Body of pancreas (tissue), 4 donors: ENCODE measurements around the gene PTMS. TPM values are rescaled to one million over a fixed set of nuclear protein-coding genes. Genes with fewer than 3 reads are reported as not detected.

ENCODE experiments used
- ATAC-seq: fragments of 150-250 bp; one replicate; pipeline ENCODE4 v1.9.1; 2016
- DNase-seq, 4 donors: peaks; one replicate each; pipeline ENCODE4 v3.0.0-alpha.2; 2019
- H3K27ac ChIP-seq, 4 donors: fragments of 200-600 bp; sonication (generic); 1 replicate in 3 of 4; 2 replicates in 1 of 4; pipeline versions ENCODE4 v1.5.1 to v1.6.1; 2016 to 2019; ENCODE audit warnings: mild to moderate bottlenecking in 1 of 4, mixed read lengths in 1 of 4, moderate library complexity in 1 of 4
- H3K27me3 ChIP-seq, 2 donors: fragments of 200-600 bp; sonication (generic); one replicate each; pipeline ENCODE4 v1.6.0; 2016; ENCODE audit warnings: mild to moderate bottlenecking in 1 of 2
- H3K36me3 ChIP-seq, 2 donors: fragments of 200-600 bp; sonication (generic); replicated peaks in 1 of 2; 2 replicates each; pipeline ENCODE4 v1.5.1; 2016; ENCODE audit warnings: low read depth in 2 of 2; ENCODE audit not compliant: insufficient read depth in 1 of 2
- H3K4me1 ChIP-seq: fragments of 200-600 bp; sonication (generic); one replicate; pipeline ENCODE4 v1.6.0; 2016
- H3K4me3 ChIP-seq, 2 donors: fragments of 200-600 bp; sonication (generic); 1 replicate in 1 of 2; 2 replicates in 1 of 2; pipeline ENCODE4 v1.5.1; 2016 to 2019
- H3K9me3 ChIP-seq, 3 donors: fragments of 200-600 bp; sonication (generic); 1 replicate in 2 of 3; 2 replicates in 1 of 3; pipeline ENCODE4 v1.5.1; 2016
- CTCF ChIP-seq, 7 experiments: fragments of 450-650 bp in 4 of 7; fragments of 200-600 bp in 3 of 7; sonication (generic) in 3 of 7; IDR thresholded peaks; one replicate each; pipeline ENCODE4 v1.5.1; 2016 to 2019; ENCODE audit warnings: antibody characterized with exemption in 7 of 7
- POLR2A ChIP-seq, 3 donors: fragments of 450-650 bp; IDR thresholded peaks; one replicate each; pipeline ENCODE4 v1.6.1; 2016; ENCODE audit warnings: antibody characterized with exemption in 3 of 3, mild to moderate bottlenecking in 2 of 3
- WGBS, 2 donors: methylation state at CpG; one replicate each; pipeline ENCODE4 v1.1.5; 2017; 5-methylcytosine and 5-hydroxymethylcytosine counted together
- intact Hi-C: fragments of 100-400 bp; cut with DNase I; formaldehyde crosslinking; loops from one replicate; pipeline ENCODE4 v1.15.1; 2023
- total RNA-seq, 2 donors: library from RNA; depleted of rRNA; stranded (reverse); fragments of >200 nt; gene quantifications; one replicate each; pipeline ENCODE4 v1.1.0, GENCODE V29; 2016

Gene PTMS
- 100 to 1,000 TPM in 1 of 2 donors, 10 to 100 TPM in 1; 69.5 to 109 TPM for total RNA-seq

- Histone ChIP-seq H3K9me3 (no peaks in the 10 kb centered on the region), H3K27me3 (no peaks in the 10 kb centered on the region), H3K36me3 (no peaks in the 10 kb centered on the region), H3K27ac (peak within 1 kb of the TSS; percentile 78 to 95 (median 84)), H3K4me3 (peak within 1 kb of the TSS; percentile 27 to 71), H3K4me1 (peaks cover 48% of the 10 kb centered on the region)
- no peak for TF ChIP-seq CTCF (IDR thresholded peaks at IDR 0.05)
- TF ChIP-seq POLR2A (IDR thresholded peaks at IDR 0.05): peak; percentile 65 to 74 (median 72)
- intact Hi-C loops: no loop called here
- peak; percentile 27 for ATAC-seq
- 3 to 4% methylated on average over 29 to 59 of the region's 63 CpGs for WGBS, 2 donors
- DNase-seq: peak; percentile 65 to 79 (median 76)
Measured at GRCh38 chr12:6765634-6766581, at the start of gene PTMS. Gene PTMS, plus strand, starts transcription at chr12:6766363. Its CDS starts 343 bp downstream, at chr12:6766706.

GRCh38 chr12:6716874-6717437, 49.2 kb upstream of the PTMS start:
- Histone ChIP-seq H3K27me3 (no peaks in the 10 kb centered on the region), H3K4me1 (no peaks in the 10 kb centered on the region), H3K27ac (no peak overlapping the region), H3K4me3 (no peak overlapping the region), H3K36me3 (no peaks in the 10 kb centered on the region), H3K9me3 (no peaks in the 10 kb centered on the region)
- DNase-seq: no peak
- no peak for TF ChIP-seq POLR2A (IDR thresholded peaks at IDR 0.05)
- TF ChIP-seq CTCF (IDR thresholded peaks at IDR 0.05): no peak
- intact Hi-C loops: no loop called here
- ATAC-seq: no peak
- WGBS, 2 donors: 72 to 81% methylated on average over 9 to 10 of the region's 10 CpGs

- Histone ChIP-seq H3K4me1 (peaks cover 9% of the 10 kb centered on the region), H3K4me3 (no peak overlapping the region), H3K27ac (no peak overlapping the region), H3K27me3 (no peaks in the 10 kb centered on the region), H3K36me3 (peaks cover 0 to 1% of the 10 kb centered on the region in 2 donors), H3K9me3 (no peaks in the 10 kb centered on the region)
- ATAC-seq (no peak), DNase-seq (no peak)
- intact Hi-C loops: no loop called here
- WGBS, 2 donors: 79 to 82% methylated on average over 3 of the region's 3 CpGs
- TF ChIP-seq POLR2A (IDR thresholded peaks at IDR 0.05) (no peak), CTCF (IDR thresholded peaks at IDR 0.05) (no peak)
Measured at GRCh38 chr12:6722863-6723262, 43.3 kb upstream of the PTMS start.

- ATAC-seq: peak; percentile 99
- H3K27ac ChIP-seq: peak within 1 kb of the TSS; percentile 64 to 91 (median 86)
- intact Hi-C loops: no loop called here
- TF ChIP-seq CTCF (IDR thresholded peaks at IDR 0.05) (peak in 1 of 7 experiments; percentile 23), POLR2A (IDR thresholded peaks at IDR 0.05) (peak; percentile 40 to 83 (median 79))
- peaks cover 0 to 5% of the 10 kb centered on the region in 2 donors for H3K36me3 ChIP-seq
- peaks cover 9% of the 10 kb centered on the region for H3K4me1 ChIP-seq
- H3K27me3 ChIP-seq: no peaks in the 10 kb centered on the region
- WGBS, 2 donors: 0% methylated on average over 35 to 49 of the region's 49 CpGs
- H3K9me3 ChIP-seq: no peaks in the 10 kb centered on the region
- H3K4me3 ChIP-seq: peak within 1 kb of the TSS; percentile 10 to 23
- peak; percentile 96 to 98 (median 98) for DNase-seq
Measured at GRCh38 chr12:6723607-6724408, 42.4 kb upstream of the PTMS start, which contains the start of gene COPS7A. Gene COPS7A, plus strand, starts transcription at chr12:6724046. Its CDS starts 611 bp downstream, at chr12:6724657.
